ENCODE data around the gene WAC.

WAC gene

DNA sequence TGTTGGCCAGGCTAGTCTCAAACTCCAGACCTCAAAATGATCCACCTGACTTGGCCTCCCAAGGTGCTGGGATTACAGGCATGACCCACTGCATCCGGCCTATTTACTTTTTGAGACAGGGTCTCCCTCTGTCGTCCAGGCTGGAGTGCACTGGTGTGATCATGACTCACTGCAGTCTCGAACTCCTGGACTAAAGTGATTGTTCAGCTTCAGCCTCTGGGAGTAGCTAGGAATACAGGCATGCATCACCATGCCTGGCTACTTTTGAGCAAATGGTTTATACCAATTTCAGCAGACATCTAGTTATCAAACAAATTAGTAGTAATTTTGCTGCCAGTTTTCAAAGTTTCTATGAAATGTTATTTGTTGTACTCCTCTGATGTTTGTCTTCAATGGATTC, 2.2 kb upstream of the WAC start:
- intact Hi-C loops (cut with DNase I), result loop anchor here (5.0 kb wide), 2 partner anchors 98 to 228 kb away; partner anchors contain the start of gene MPP7
- DNase-seq, result no peak

DNA sequence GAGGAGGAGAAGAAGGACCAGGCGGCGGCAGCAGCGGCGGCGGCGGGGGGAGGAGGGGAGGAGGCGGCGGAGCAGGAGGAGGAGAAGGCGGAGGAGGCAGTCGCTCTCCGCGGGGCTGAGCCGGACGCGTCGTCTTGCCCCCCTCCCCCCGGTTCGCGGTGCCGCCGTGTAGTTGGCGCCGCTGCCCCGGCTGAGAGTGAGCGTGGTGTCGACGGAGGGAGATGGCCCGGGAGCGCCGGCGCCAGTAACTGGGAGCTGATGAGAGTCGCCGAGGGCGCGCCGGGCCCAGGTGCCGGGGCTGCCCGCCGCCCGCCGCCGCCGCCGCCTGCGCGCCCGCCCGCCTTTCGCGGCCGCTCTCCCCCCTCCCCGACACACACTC, 257 bp downstream of the WAC start:
- intact Hi-C loops (cut with DNase I), result loop anchor here (5.0 kb wide), 2 partner anchors 101 to 231 kb away; partner anchors contain the start of gene MPP7
- no peak for DNase-seq

DNA sequence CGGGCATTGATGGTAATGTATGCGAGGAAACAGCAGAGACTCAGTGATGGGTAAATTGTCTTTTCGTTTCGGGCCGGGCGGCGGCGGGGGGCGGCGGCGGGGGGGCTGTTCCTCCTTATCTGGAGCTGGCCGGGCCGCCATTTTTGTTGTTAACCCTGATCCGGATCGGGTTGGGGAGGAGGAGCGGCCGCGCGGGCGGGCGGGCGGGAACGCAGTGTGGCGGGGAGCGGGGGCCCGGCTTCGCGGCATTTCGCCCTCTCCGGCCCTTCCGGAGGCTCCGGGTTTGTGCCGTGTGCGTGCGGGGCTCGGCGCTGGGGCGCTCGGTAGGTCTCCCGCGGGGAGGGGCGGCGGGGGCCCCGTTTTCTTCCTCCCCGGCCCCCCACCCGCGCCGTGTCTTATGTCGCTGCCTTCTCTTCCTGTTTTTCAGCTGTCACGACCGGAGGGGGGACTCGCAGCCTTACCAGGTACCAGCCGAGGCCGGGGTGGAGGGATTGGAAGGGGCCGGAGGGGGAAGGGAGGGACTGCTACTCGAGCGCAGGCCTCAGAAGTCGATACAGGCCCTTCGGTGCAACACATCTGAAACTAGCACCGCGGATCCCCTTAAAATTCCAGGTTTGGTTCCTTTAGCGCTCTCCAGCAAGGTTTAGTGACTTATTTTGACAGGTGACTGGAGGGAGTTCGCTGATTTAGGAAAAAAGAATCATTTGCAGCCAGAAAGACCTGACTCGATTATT, 820 bp downstream of the WAC start:
- intact Hi-C loops (cut with DNase I), result loop anchor here (5.0 kb wide), 2 partner anchors 101 to 231 kb away; partner anchors contain the start of gene MPP7

DNA sequence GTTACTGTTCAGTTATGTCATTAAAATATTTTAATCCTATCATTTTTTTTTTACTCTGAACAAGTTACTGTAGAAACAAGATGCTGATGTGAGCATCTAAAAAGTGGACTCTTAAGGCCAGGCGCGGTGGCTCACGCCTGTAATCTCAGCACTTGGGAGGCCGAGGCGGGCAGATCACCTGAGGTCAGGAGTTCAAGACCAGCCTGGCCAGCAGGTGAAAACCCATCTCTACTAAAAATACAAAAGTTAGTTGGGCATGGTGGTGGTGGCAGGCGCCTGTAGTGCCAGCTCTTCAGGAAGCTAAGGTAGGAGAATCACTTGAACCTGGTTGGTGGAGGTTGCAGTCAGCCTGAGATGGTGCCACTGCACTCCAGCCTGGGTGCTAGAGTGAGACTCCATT, 2.9 kb downstream of the WAC start:
- DNase-seq, result no peak
- intact Hi-C loops (cut with DNase I), result no loop called here

More for the DNA sequence above, 820 bp downstream of the WAC start:
- DNase-seq, result peak in 9 of 10 donors; percentile 47 to 92 (median 65)

DNA sequence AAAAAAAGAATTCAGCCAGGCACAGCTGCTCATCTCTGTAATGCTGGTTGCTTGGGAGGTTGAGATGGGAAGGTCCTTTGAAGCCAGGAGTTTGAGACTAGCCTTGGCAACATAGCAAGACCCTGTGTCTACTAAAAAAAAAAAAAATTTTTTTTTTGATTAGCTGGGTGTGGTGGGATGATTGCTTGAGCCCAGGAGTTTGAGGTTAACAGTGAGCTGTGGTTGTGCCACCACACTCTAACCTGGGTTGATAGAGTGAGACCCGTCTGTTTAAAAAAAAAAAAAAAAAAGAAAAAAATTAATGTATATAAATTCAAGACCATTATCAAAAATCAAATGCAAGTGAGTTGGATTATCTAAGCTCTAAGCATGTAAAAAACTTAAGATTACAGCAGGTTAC, 5.7 kb downstream of the WAC start:
- no peak for DNase-seq
- intact Hi-C loops (cut with DNase I), result no loop called here

DNA sequence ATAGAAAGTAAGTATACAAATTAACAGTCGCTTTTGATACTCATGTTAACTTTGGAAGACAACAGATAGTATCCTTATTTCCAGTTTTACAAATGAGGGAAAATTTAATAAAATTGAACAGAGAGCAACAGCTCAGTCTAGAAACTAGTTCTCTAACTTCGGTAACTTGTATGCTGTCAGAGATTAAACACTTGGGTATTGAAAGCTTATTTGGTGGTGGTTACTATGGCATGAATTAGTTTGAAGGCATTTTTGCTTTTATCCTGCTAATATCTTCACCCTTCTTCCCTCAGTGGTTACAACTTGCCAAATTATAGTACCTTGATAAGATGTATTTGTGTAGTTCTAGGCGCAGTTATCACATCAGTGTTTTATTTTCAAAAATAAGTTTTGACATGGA, 7.2 kb downstream of the WAC start:
- no peak for DNase-seq
- intact Hi-C loops (cut with DNase I), result no loop called here

GRCh38 chr10:28541717-28542365, 8.9 kb downstream of the WAC start:
- DNase-seq, result no peak
- intact Hi-C loops (cut with DNase I), result no loop called here

DNA sequence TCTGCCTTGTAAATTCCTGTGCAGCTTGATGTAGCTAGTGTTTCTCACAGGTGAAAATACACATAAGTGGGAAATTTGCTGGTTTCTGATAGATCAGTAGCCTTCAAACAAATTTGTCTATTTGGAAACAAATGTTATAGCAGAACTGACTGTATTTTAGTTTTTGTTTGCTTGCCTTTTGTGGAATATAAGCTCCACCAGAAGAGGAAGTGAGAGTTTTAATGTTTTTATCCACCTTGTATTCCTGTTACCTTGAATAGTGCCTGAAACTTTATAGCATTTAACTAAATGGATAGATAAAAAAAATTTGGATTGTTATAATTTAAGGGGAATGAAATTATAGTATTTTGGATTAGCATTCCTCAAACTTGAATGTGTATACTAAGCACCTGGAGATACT, 9.8 kb downstream of the WAC start:
- intact Hi-C loops (cut with DNase I), result no loop called here
- DNase-seq, result no peak

DNA sequence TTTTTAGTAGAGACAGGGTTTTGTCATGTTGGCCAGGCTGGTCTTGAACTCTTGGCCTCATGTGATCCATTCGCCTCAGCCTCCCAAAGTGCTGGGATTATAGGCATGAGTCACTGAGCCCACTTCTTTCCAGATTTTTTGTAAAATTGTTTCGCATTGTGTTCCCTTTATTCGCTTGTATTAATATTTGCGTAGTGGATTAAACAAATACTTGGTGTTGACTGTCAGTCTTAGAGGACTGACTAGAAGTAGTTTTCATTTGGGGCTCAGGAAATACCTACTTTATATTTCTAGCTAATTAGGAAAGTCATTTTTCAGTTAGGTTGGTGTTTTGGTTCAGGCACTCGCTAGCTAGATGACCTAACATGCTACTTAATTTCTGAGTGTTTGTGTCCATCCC, 11.1 kb downstream of the WAC start:
- intact Hi-C loops (cut with DNase I), result no loop called here
- no peak for DNase-seq

GRCh38 chr10:28545967-28546644, 13.2 kb downstream of the WAC start:
- intact Hi-C loops (cut with DNase I), result no loop called here
- DNase-seq, result no peak

- intact Hi-C loops (cut with DNase I), result no loop called here
These were observed 16.0 kb downstream of the WAC start for GRCh38 chr10:28548781-28549498.

GRCh38 chr10:28551086-28551485, 18.2 kb downstream of the WAC start:
- no peak for DNase-seq
- intact Hi-C loops (cut with DNase I), result no loop called here

More at GRCh38 chr10:28548781-28549498, 16.0 kb downstream of the WAC start:
- DNase-seq, result no peak

GRCh38 chr10:28552775-28553174, 19.9 kb downstream of the WAC start:
- DNase-seq, result no peak
- intact Hi-C loops (cut with DNase I), result no loop called here

GRCh38 chr10:28554009-28554408, 21.1 kb downstream of the WAC start:
- intact Hi-C loops (cut with DNase I), result no loop called here
- DNase-seq, result no peak

DNA sequence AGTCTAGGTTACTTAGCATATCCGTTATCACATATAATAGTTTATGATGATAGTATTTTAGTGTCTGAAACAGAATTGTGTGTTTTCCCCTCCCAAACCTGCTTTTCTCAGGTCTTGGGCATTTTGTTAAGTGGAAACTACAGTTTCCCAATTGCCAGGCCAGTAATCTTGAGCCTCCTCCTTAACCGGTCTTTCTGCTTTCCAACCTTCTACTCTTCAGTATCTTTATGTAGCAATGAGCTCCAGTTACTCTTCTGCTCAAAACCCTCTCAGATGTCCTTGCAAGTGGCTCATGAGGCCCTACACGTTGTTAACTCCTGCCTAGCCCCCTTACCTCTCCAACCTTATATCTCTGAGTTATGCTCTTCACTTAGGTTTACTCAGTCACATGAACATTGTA, 22.0 kb downstream of the WAC start:
- no peak for DNase-seq
- intact Hi-C loops (cut with DNase I), result no loop called here

DNA sequence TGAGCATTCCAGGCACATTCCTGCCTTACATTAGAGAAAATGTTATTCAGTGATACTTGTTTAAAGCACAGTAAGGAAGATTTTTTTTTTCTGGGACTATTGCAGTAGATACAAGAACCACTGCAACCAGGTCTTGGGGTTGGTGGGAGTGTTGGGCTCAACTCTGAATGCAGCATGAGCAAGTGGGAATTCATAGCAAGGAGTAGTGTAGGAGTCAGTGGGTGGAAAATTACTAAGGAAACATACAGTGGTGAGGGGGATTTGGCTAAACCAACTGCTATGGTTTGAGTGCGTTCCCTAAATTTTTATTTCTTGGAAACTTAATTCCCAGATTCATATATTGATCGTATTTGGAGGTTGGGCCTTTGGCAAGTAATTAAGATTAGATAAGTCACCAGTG, 22.4 kb downstream of the WAC start:
- intact Hi-C loops (cut with DNase I), result no loop called here
- DNase-seq, result no peak

DNA sequence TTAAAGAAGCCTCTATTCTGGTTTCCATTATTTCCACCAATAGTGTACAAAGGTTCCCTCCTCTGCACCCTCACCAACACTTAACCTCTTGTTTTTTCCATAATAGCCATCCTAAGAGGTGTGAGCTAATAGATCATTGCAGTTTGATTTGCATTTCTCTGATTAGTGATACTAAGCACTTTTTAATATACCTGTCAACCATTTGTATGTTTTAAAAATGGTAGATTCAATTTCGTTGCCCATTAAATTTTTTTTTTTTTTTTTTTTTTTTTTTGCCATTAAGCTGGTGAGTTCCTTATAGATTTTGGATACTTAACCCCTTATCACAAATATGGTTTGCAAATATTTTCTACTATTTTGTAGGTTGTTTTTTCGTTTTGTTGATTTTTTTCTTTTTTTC, 23.2 kb downstream of the WAC start:
- intact Hi-C loops (cut with DNase I), result no loop called here
- no peak for DNase-seq

GRCh38 chr10:28558186-28558585, 25.3 kb downstream of the WAC start:
- intact Hi-C loops (cut with DNase I), result no loop called here
- no peak for DNase-seq

- DNase-seq, result no peak
- intact Hi-C loops (cut with DNase I), result no loop called here
These were observed 26.1 kb downstream of the WAC start for GRCh38 chr10:28558923-28559508.

DNA sequence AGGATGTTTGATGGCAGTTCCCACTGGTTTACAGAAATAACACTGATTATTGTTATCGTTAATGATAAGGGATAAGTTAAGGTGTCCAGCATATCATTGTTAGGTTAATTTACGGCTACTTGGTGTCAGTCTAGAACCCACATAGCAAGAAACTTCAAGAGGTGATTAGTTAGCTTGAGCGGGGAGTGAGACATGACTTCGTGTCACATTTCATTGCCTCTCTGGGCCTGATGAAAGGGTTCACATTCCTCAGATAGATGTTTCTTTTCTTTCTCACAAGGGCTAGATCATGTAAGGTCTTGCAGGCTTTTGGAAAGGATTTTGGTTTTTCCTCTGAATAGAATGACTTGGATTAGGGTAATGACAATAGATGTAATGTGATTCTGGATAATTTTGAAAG, 26.7 kb downstream of the WAC start:
- intact Hi-C loops (cut with DNase I), result no loop called here
- DNase-seq, result no peak

DNA sequence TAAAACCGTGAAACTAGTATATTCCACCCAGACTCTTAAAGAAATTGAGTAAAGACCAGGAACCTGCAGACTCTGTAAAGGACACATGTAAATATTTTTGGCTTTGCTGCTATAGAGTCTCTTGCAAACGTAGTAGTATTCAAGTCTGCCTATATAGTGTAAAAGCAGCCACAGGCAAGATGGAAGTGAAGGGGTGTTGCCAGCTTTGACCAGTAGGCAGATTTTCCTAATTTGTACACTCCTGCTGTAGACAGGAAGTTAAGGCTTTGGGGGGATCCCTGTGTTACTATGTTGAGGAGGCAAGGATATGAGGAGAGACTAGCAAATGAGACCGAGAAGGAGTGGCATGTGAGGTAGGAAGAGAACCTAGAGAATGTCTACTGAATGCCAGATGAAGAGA, 27.7 kb downstream of the WAC start:
- no peak for DNase-seq
- intact Hi-C loops (cut with DNase I), result no loop called here
